Lower leg skin (tissue), 3 donors: ENCODE measurements around the gene TRAPPC6A.

Source experiments
- POLR2A ChIP-seq, 2 donors: fragments of 450-650 bp; IDR thresholded peaks; one replicate each; pipeline ENCODE4 v1.6.1; 2016 to 2017; ENCODE audit warnings: antibody characterized with exemption in 2 of 2, mild to moderate bottlenecking in 1 of 2, moderate library complexity in 1 of 2
- TF ChIP-seq, protein P1 (sequence below), 3 donors: fragments of 450-650 bp; IDR thresholded peaks; one replicate each; pipeline ENCODE4 v1.5.1; 2016; ENCODE audit warnings: antibody characterized with exemption in 3 of 3, mild to moderate bottlenecking in 3 of 3, moderate library complexity in 2 of 3

- TF ChIP-seq POLR2A (IDR thresholded peaks at IDR 0.05), result no peak
- TF ChIP-seq, protein P1, sequence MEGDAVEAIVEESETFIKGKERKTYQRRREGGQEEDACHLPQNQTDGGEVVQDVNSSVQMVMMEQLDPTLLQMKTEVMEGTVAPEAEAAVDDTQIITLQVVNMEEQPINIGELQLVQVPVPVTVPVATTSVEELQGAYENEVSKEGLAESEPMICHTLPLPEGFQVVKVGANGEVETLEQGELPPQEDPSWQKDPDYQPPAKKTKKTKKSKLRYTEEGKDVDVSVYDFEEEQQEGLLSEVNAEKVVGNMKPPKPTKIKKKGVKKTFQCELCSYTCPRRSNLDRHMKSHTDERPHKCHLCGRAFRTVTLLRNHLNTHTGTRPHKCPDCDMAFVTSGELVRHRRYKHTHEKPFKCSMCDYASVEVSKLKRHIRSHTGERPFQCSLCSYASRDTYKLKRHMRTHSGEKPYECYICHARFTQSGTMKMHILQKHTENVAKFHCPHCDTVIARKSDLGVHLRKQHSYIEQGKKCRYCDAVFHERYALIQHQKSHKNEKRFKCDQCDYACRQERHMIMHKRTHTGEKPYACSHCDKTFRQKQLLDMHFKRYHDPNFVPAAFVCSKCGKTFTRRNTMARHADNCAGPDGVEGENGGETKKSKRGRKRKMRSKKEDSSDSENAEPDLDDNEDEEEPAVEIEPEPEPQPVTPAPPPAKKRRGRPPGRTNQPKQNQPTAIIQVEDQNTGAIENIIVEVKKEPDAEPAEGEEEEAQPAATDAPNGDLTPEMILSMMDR (IDR thresholded peaks at IDR 0.05), result no peak
These were observed 64.4 kb downstream of the TRAPPC6A start for GRCh38 chr19:45113628-45114027.
